ENCODE results near the gene MYBPHL.

The MYBPHL gene

GRCh38 chr1:109247401-109248365 is 59.1 kb downstream of the MYBPHL start:
- no peak for TF ChIP-seq CTCF (IDR thresholded peaks at IDR 0.05)
- Histone ChIP-seq H3K9me3 (ENCODE audit: control insufficient read depth, low read length) (no peaks in the 10 kb centered on the region), H3K36me3 (ENCODE audit: control insufficient read depth, insufficient read depth, low read length) (no peaks in the 10 kb centered on the region), H3K4me2 (ENCODE audit: low read length) (no peak overlapping the region), H3K9ac (no peak overlapping the region), H3K27ac (no peak overlapping the region), H3K27me3 (ENCODE audit: control insufficient read depth, insufficient read depth, low read length) (no peaks in the 10 kb centered on the region), H3K79me2 (no peaks in the 10 kb centered on the region), H3K4me1 (no peaks in the 10 kb centered on the region), H3K4me3 (ENCODE audit: low read depth, low read length) (no peak overlapping the region), H2AFZ (no peak overlapping the region)

- no peak overlapping the region for H2AFZ ChIP-seq
These were observed 60.7 kb downstream of the MYBPHL start for GRCh38 chr1:109246141-109246551.

GRCh38 chr1:109243860-109244552 is 62.8 kb downstream of the MYBPHL start:
- Histone ChIP-seq H3K4me3 (ENCODE audit: low read depth, low read length) (no peak overlapping the region), H3K36me3 (ENCODE audit: control insufficient read depth, insufficient read depth, low read length) (no peaks in the 10 kb centered on the region), H3K27ac (no peak overlapping the region), H3K9ac (no peak overlapping the region), H3K9me3 (ENCODE audit: control insufficient read depth, low read length) (no peaks in the 10 kb centered on the region), H3K4me1 (peaks cover 2% of the 10 kb centered on the region), H2AFZ (no peak overlapping the region), H3K79me2 (no peaks in the 10 kb centered on the region), H3K27me3 (ENCODE audit: control insufficient read depth, insufficient read depth, low read length) (no peaks in the 10 kb centered on the region), H3K4me2 (ENCODE audit: low read length) (no peak overlapping the region)
- no peak for TF ChIP-seq CTCF (IDR thresholded peaks at IDR 0.05)

More at GRCh38 chr1:109246141-109246551, 60.7 kb downstream of the MYBPHL start:
- Histone ChIP-seq H3K4me2 (ENCODE audit: low read length) (no peak overlapping the region), H3K36me3 (ENCODE audit: control insufficient read depth, insufficient read depth, low read length) (no peaks in the 10 kb centered on the region), H3K9me3 (ENCODE audit: control insufficient read depth, low read length) (no peaks in the 10 kb centered on the region), H3K4me1 (no peaks in the 10 kb centered on the region), H3K27me3 (ENCODE audit: control insufficient read depth, insufficient read depth, low read length) (no peaks in the 10 kb centered on the region), H3K4me3 (ENCODE audit: low read depth, low read length) (no peak overlapping the region), H3K27ac (no peak overlapping the region), H3K79me2 (no peaks in the 10 kb centered on the region), H3K9ac (no peak overlapping the region)
- no peak for TF ChIP-seq CTCF (IDR thresholded peaks at IDR 0.05)

GRCh38 chr1:109243221-109243620 is 63.6 kb downstream of the MYBPHL start:
- no peak for TF ChIP-seq CTCF (IDR thresholded peaks at IDR 0.05)
- no peak overlapping the region for H2AFZ ChIP-seq
- H3K36me3 ChIP-seq (ENCODE audit: control insufficient read depth, insufficient read depth, low read length): no peaks in the 10 kb centered on the region
- H3K4me2 ChIP-seq (ENCODE audit: low read length): no peak overlapping the region
- H3K9ac ChIP-seq: no peak overlapping the region
- H3K79me2 ChIP-seq: no peaks in the 10 kb centered on the region
- no peak overlapping the region for H3K4me3 ChIP-seq (ENCODE audit: low read depth, low read length)
- peaks cover 2% of the 10 kb centered on the region for H3K4me1 ChIP-seq
- no peaks in the 10 kb centered on the region for H3K27me3 ChIP-seq (ENCODE audit: control insufficient read depth, insufficient read depth, low read length)
- H3K27ac ChIP-seq: no peak overlapping the region
- no peaks in the 10 kb centered on the region for H3K9me3 ChIP-seq (ENCODE audit: control insufficient read depth, low read length)

Data from parathyroid adenoma (tissue), 2 donors.